CD14-positive monocyte (primary cell): Measurements from ENCODE around the gene ACO2. TPM values are rescaled to one million over a fixed set of nuclear protein-coding genes. Genes with fewer than 3 reads are reported as not detected.
A peak's percentile ranks its signal among the peaks of the same experiment; 100 is the strongest.

Experiments
- DNase-seq, 3 donors: peaks; one replicate each; pipeline ENCODE4 v3.0.0-alpha.2; 2011 to 2022
- H2AFZ ChIP-seq: 2 replicates; pipeline ENCODE4 v1.6.0; 2012; ENCODE audit warnings: mild to moderate bottlenecking, low read depth, low read length, inconsistent platforms; ENCODE audit not compliant: insufficient read depth, poor library complexity, severe bottlenecking
- H3K27ac ChIP-seq, 2 donors: 1 replicate in 1 of 2; 2 replicates in 1 of 2; pipeline ENCODE4 v1.5.1; 2012 to 2013; ENCODE audit warnings: low read length in 2 of 2, control low read depth in 1 of 2, inconsistent platforms in 1 of 2, low read depth in 1 of 2, mild to moderate bottlenecking in 1 of 2
- H3K27me3 ChIP-seq, 2 donors: one replicate each; pipeline versions ENCODE4 v1.6.0 to v1.6.1; 2011 to 2013; ENCODE audit warnings: low read length in 2 of 2; ENCODE audit not compliant: control insufficient read depth in 2 of 2, insufficient read depth in 2 of 2
- H3K36me3 ChIP-seq, 2 donors: replicated peaks in 1 of 2; 1 replicate in 1 of 2; 2 replicates in 1 of 2; pipeline versions ENCODE4 v1.5.1 to v1.6.1; 2012 to 2013; ENCODE audit warnings: low read length in 2 of 2, control low read depth in 1 of 2, inconsistent platforms in 1 of 2, mild to moderate bottlenecking in 1 of 2; ENCODE audit not compliant: insufficient read depth in 2 of 2, control insufficient read depth in 1 of 2
- H3K4me1 ChIP-seq, 2 donors: 1 replicate in 1 of 2; 2 replicates in 1 of 2; pipeline versions ENCODE4 v1.5.1 to v1.6.1; 2012 to 2013; ENCODE audit warnings: low read length in 2 of 2, control low read depth in 1 of 2, inconsistent platforms in 1 of 2, mild to moderate bottlenecking in 1 of 2, moderate library complexity in 1 of 2; ENCODE audit not compliant: insufficient read depth in 2 of 2, control insufficient read depth in 1 of 2
- H3K4me2 ChIP-seq: replicated peaks from 2 replicates; pipeline ENCODE3; 2012; ENCODE audit warnings: low read length, moderate library complexity, mild to moderate bottlenecking; ENCODE audit not compliant: poor library complexity, severe bottlenecking; ENCODE audit errors: extremely low read depth
- H3K4me3 ChIP-seq, 3 experiments: fragments of 200-600 bp in 1 of 3; sonication (generic) in 1 of 3; replicated peaks in 1 of 3; 1 replicate in 2 of 3; 2 replicates in 1 of 3; pipeline ENCODE4 v1.5.1; 2011 to 2013; ENCODE audit warnings: low read length in 3 of 3, mild to moderate bottlenecking in 3 of 3, control low read depth in 2 of 3, low read depth in 2 of 3, inconsistent platforms in 1 of 3, moderate library complexity in 1 of 3
- H3K79me2 ChIP-seq: 2 replicates; pipeline ENCODE4 v1.6.0; 2012; ENCODE audit warnings: mild to moderate bottlenecking, control low read depth, inconsistent platforms, low read length, moderate library complexity; ENCODE audit not compliant: insufficient read depth
- H3K9ac ChIP-seq: 2 replicates; pipeline ENCODE4 v1.6.0; 2017; ENCODE audit warnings: low read length, mild to moderate bottlenecking; ENCODE audit not compliant: insufficient read depth, poor library complexity, severe bottlenecking
- H3K9me3 ChIP-seq, 2 donors: replicated peaks in 1 of 2; 1 replicate in 1 of 2; 2 replicates in 1 of 2; pipeline versions ENCODE4 v1.5.1 to v1.6.1; 2012 to 2013; ENCODE audit warnings: low read length in 2 of 2, control low read depth in 1 of 2; ENCODE audit not compliant: control insufficient read depth in 1 of 2, insufficient read depth in 1 of 2
- H4K20me1 ChIP-seq: 2 replicates; pipeline ENCODE4 v1.6.0; 2012; ENCODE audit warnings: mild to moderate bottlenecking, low read length, control low read depth, moderate library complexity; ENCODE audit not compliant: insufficient read depth
- H3K27ac Mint-ChIP-seq, 7 donors: one replicate each; pipeline ENCODE4 v1.8.0; 2020; ENCODE audit warnings: mild to moderate bottlenecking in 7 of 7, mixed read lengths in 7 of 7, moderate library complexity in 6 of 7, inconsistent platforms in 2 of 7
- H3K27me3 Mint-ChIP-seq, 3 donors: one replicate each; pipeline ENCODE4 v1.8.0; 2021 to 2022; ENCODE audit warnings: low read depth in 3 of 3, mild to moderate bottlenecking in 3 of 3, mixed read lengths in 3 of 3, moderate library complexity in 3 of 3, inconsistent platforms in 1 of 3
- H3K36me3 Mint-ChIP-seq, 2 donors: one replicate each; pipeline ENCODE4 v1.8.0; 2020; ENCODE audit warnings: mixed read lengths in 2 of 2, inconsistent platforms in 1 of 2, mild to moderate bottlenecking in 1 of 2
- H3K4me1 Mint-ChIP-seq: one replicate; pipeline ENCODE4 v1.8.0; 2020; ENCODE audit warnings: mild to moderate bottlenecking, mixed read lengths
- H3K4me3 Mint-ChIP-seq, 2 donors: one replicate each; pipeline ENCODE4 v1.8.0; 2020; ENCODE audit warnings: mild to moderate bottlenecking in 2 of 2, mixed read lengths in 2 of 2, moderate library complexity in 1 of 2
- H3K9me3 Mint-ChIP-seq, 7 donors: one replicate each; pipeline ENCODE4 v1.8.0; 2020 to 2022; ENCODE audit warnings: mixed read lengths in 7 of 7, mild to moderate bottlenecking in 6 of 7, moderate library complexity in 6 of 7, inconsistent platforms in 2 of 7
- CTCF ChIP-seq: fragments of 200-600 bp; IDR thresholded peaks from one replicate; pipeline ENCODE4 v1.8.0; 2022; ENCODE audit warnings: antibody characterized with exemption, mild to moderate bottlenecking
- WGBS: methylation state at CpG from one replicate; pipeline ENCODE4 v1.1.5; 2013; ENCODE audit warnings: missing lambda C conversion rate; ENCODE audit not compliant: insufficient coverage; 5-methylcytosine and 5-hydroxymethylcytosine counted together
- intact Hi-C, 2 donors: fragments of 100-400 bp; cut with micrococcal nuclease; formaldehyde crosslinking; loops; one replicate each; pipeline versions ENCODE4 v1.15.0 to v1.15.1; 2023
- polyA plus RNA-seq, 3 donors: library from polyadenylated mRNA; depleted of rRNA in 1 of 3; unstranded in 2 of 3; stranded (reverse) in 1 of 3; fragments of 300-500 nt in 2 of 3; fragments of >200 nt in 1 of 3; fragmentation: Illumina TruSeq in 2 of 3; gene quantifications; 1 replicate in 2 of 3; 2 replicates in 1 of 3; pipeline ENCODE4 v1.2.3, GENCODE V29; 2012 to 2021

Gene ACO2
- polyA plus RNA-seq, 3 donors = 56.8 to 75.8 (median 64.2) TPM

- Mint-ChIP-seq H3K27me3 (no peaks in the 10 kb centered on the region), H3K4me1 (peaks cover 25% of the 10 kb centered on the region), H3K9me3 (no peaks in the 10 kb centered on the region), H3K27ac (no peak overlapping the region), H3K4me3 (no peak overlapping the region), H3K36me3 (peaks cover 7 to 37% of the 10 kb centered on the region in 2 donors)
- TF ChIP-seq CTCF = no peak
- intact Hi-C loops = loop anchor here (10.0 kb wide), 2 partner anchors 58 to 182 kb away; partner anchors contain the start of genes TEF (in 2 of the 2), DESI1 (in 1 of the 2) and XRCC6 (in 1 of the 2)
- Histone ChIP-seq H2AFZ (no peak overlapping the region), H3K36me3 (peaks cover 8 to 25% of the 10 kb centered on the region in 2 donors), H3K4me2 (no peak overlapping the region), H3K79me2 (peaks cover 83% of the 10 kb centered on the region), H3K9me3 (no peaks in the 10 kb centered on the region), H4K20me1 (peaks cover 79% of the 10 kb centered on the region), H3K4me3 (no peak overlapping the region), H3K9ac (no peak overlapping the region), H3K27ac (no peak overlapping the region), H3K4me1 (peaks cover 9 to 21% of the 10 kb centered on the region in 2 donors), H3K27me3 (no peaks in the 10 kb centered on the region)
- no peak for DNase-seq
- 91% methylated on average over 2 of the region's 2 CpGs for WGBS
Measured at GRCh38 chr22:41442240-41442792, 26.6 kb upstream of the ACO2 start.

- Histone ChIP-seq H4K20me1 (peaks cover 58% of the 10 kb centered on the region), H3K36me3 (peaks cover 0 to 10% of the 10 kb centered on the region in 2 donors), H3K27ac (peak overlapping the region; percentile 89 to 99), H2AFZ (peak overlapping the region; percentile 73), H3K9me3 (no peaks in the 10 kb centered on the region), H3K9ac (peak overlapping the region; percentile 87), H3K4me3 (peak overlapping the region; percentile 73 to 99 (median 93)), H3K79me2 (peaks cover 77% of the 10 kb centered on the region), H3K27me3 (no peaks in the 10 kb centered on the region), H3K4me1 (peaks cover 19 to 34% of the 10 kb centered on the region in 2 donors), H3K4me2 (peak overlapping the region; percentile 99)
- intact Hi-C loops = loop anchor here (5.0 to 10.0 kb wide), 3 partner anchors 60 to 180 kb away; partner anchors contain the start of genes TEF (in 2 of the 2), DESI1 (in 1 of the 2), RANGAP1 (in 1 of the 2) and XRCC6 (in 1 of the 2)
- 0% methylated on average over 23 of the region's 35 CpGs for WGBS
- Mint-ChIP-seq H3K27ac (peak overlapping the region; percentile 86 to 99 (median 92)), H3K4me1 (peaks cover 32% of the 10 kb centered on the region), H3K4me3 (peak overlapping the region; percentile 97 to 98), H3K27me3 (peaks cover 0 to 2% (median 1%) of the 10 kb centered on the region in 3 donors), H3K9me3 (no peaks in the 10 kb centered on the region), H3K36me3 (peaks cover 5 to 25% of the 10 kb centered on the region in 2 donors)
- no peak for TF ChIP-seq CTCF
- DNase-seq = peak; percentile 82 to 90 (median 88)
Measured at GRCh38 chr22:41444360-41445128, 24.4 kb upstream of the ACO2 start.
